ENCODE data around the gene PTCD3. TPM values are rescaled to one million over a fixed set of nuclear protein-coding genes. Genes with fewer than 3 reads are reported as not detected.
A peak's percentile ranks its signal among the peaks of the same experiment; 100 is the strongest.

The PTCD3 gene
- total RNA-seq, 3 donors from 2014 or later: 70.1 to 126 (median 99.1) TPM

DNA sequence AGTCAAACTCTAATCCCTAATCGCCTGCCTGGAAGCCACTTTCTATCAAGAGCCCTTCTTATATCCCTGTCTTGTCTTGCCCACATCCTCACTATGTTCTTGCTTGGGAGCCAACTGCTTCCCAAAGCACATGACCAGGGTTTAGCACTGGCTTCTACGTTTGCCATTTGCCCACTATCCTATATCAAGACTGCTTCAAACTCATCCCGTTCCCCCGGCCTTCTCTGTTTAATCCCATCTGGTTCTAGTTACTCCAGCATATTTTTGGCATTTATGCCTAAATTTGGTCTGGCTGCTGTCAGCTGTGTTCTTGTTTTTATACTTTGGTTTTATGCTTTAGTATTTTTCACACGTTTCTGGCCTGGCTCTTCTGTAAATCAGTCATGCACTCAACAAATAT, 40.5 kb upstream of the PTCD3 start:
- TF ChIP-seq POLR2AphosphoS5 (IDR thresholded peaks at IDR 0.05) (no peak), POLR2A (IDR thresholded peaks at IDR 0.05) (no peak), CTCF (IDR thresholded peaks at IDR 0.05) (no peak)
- DNase-seq (ENCODE audit: low spot score in 2 of 2): no peak
- H3K4me3 ChIP-seq: no peak overlapping the region
- no peaks in the 10 kb centered on the region for H3K36me3 ChIP-seq
- H3K4me1 ChIP-seq: no peaks in the 10 kb centered on the region
- peak overlapping the region in 1 of 2 donors; percentile 72 for H3K27ac ChIP-seq
- intact Hi-C loops (cut with DNase I; ENCODE audit: low total_unique reads): no loop called here
- no peaks in the 10 kb centered on the region for H3K27me3 ChIP-seq
- H3K9me3 ChIP-seq: no peaks in the 10 kb centered on the region

DNA sequence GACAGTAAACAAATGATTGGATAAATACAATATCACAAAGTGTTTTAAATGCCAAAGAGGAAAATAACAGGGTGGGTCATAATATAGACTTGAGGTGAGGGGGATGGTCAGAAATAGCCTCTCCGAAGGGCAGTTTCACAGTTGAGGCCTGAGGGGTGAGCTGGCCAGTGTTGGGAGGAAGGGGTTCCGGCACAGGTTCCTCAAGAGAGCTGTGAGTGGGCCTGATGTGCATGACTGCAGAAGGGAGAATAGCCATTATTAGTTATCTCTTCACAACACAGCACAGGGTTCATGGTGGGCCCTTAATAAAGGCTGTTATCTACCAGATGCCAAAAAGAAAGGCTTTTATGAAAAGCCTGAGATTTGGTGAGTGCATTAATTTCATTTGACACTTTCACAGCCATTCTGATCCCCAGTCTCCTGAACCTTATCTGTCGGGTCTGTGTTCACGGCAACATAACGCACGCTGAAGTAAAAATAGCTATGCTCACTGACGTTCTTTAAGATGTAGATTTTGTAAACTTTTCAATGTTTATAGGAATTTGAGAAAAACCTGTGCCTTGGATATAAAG, 39.9 kb upstream of the PTCD3 start:
- H3K27ac ChIP-seq: peak overlapping the region in 1 of 2 donors; percentile 72
- H3K27me3 ChIP-seq: no peaks in the 10 kb centered on the region
- no peaks in the 10 kb centered on the region for H3K9me3 ChIP-seq
- no peaks in the 10 kb centered on the region for H3K36me3 ChIP-seq
- intact Hi-C loops (cut with DNase I; ENCODE audit: low total_unique reads): no loop called here
- TF ChIP-seq POLR2AphosphoS5 (IDR thresholded peaks at IDR 0.05): no peak
- no peak for TF ChIP-seq CTCF (IDR thresholded peaks at IDR 0.05)
- TF ChIP-seq POLR2A (IDR thresholded peaks at IDR 0.05): no peak
- H3K4me3 ChIP-seq: no peak overlapping the region
- DNase-seq (ENCODE audit: low spot score in 2 of 2): no peak
- no peaks in the 10 kb centered on the region for H3K4me1 ChIP-seq

DNA sequence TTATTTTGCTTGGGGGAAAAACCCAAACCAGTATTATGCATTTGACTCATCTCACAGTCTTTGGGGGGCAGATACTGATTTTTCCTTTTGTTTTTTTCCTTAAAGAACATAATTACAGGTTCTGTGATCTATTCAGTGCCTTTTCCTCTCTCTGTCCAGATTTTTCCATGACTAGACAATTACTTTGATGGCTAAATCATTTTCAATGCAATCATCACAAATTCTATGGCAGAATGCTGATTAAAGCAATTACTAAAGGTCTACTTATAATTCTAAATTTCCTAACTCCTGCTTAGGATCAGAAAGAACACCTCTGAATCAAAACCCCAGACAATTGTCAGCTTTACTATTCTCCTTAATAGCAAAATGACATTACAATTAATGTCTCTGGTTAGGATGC, 39.1 kb upstream of the PTCD3 start:
- DNase-seq (ENCODE audit: low spot score in 2 of 2): no peak
- Histone ChIP-seq H3K4me1 (no peaks in the 10 kb centered on the region), H3K4me3 (no peak overlapping the region), H3K9me3 (no peaks in the 10 kb centered on the region), H3K27me3 (no peaks in the 10 kb centered on the region), H3K27ac (no peak overlapping the region), H3K36me3 (no peaks in the 10 kb centered on the region)
- intact Hi-C loops (cut with DNase I; ENCODE audit: low total_unique reads): no loop called here
- TF ChIP-seq POLR2AphosphoS5 (IDR thresholded peaks at IDR 0.05) (no peak), CTCF (IDR thresholded peaks at IDR 0.05) (no peak), POLR2A (IDR thresholded peaks at IDR 0.05) (no peak)

- Histone ChIP-seq H3K27ac (no peak overlapping the region), H3K36me3 (no peaks in the 10 kb centered on the region)
Observed at GRCh38 chr2:86068136-86068588, 37.9 kb upstream of the PTCD3 start.

DNA sequence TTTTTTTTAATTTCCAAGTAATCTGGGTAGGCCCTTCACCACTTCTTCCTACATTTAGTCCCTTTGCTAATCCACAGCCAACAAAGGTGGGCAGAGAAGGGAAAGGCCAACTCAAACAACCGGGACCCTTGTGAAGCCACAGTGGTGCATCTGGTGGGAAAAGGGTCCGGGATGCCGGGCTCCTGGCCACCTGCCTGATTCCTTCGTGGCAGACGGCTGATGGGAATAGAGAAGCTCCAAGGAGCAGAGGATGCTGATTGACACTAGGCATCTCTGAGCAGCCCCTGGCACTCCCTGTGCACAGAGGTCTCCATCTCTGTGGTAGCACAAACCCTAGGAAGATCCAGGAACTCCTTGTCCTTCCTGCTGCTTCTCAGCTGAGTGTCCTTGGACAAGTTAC, 37.4 kb upstream of the PTCD3 start:
- no peaks in the 10 kb centered on the region for H3K9me3 ChIP-seq
- no peaks in the 10 kb centered on the region for H3K27me3 ChIP-seq
- H3K4me1 ChIP-seq: no peaks in the 10 kb centered on the region
- no peak overlapping the region for H3K27ac ChIP-seq
- TF ChIP-seq POLR2A (IDR thresholded peaks at IDR 0.05) (no peak), CTCF (IDR thresholded peaks at IDR 0.05) (no peak), POLR2AphosphoS5 (IDR thresholded peaks at IDR 0.05) (no peak)
- H3K4me3 ChIP-seq: no peak overlapping the region
- intact Hi-C loops (cut with DNase I; ENCODE audit: low total_unique reads): no loop called here
- no peaks in the 10 kb centered on the region for H3K36me3 ChIP-seq
- no peak for DNase-seq (ENCODE audit: low spot score in 2 of 2)

More at GRCh38 chr2:86068136-86068588, 37.9 kb upstream of the PTCD3 start:
- H3K27me3 ChIP-seq: no peaks in the 10 kb centered on the region
- no peaks in the 10 kb centered on the region for H3K9me3 ChIP-seq
- no peaks in the 10 kb centered on the region for H3K4me1 ChIP-seq
- intact Hi-C loops (cut with DNase I; ENCODE audit: low total_unique reads): no loop called here
- no peak for DNase-seq (ENCODE audit: low spot score in 2 of 2)
- no peak for TF ChIP-seq POLR2A (IDR thresholded peaks at IDR 0.05)
- no peak for TF ChIP-seq CTCF (IDR thresholded peaks at IDR 0.05)
- no peak for TF ChIP-seq POLR2AphosphoS5 (IDR thresholded peaks at IDR 0.05)
- no peak overlapping the region for H3K4me3 ChIP-seq

Measured in breast epithelium (tissue), 4 donors.